ENCODE measurements around the gene EN2.

The EN2 gene

GRCh38 chr7:155497149-155497901, 39.4 kb downstream of the EN2 start:
- no peak for TF ChIP-seq CTCF (IDR thresholded peaks at IDR 0.05; ENCODE audit: extremely low read depth, missing control alignments)
- no peak for DNase-seq (ENCODE audit: low spot score)

- TF ChIP-seq CTCF (IDR thresholded peaks at IDR 0.05; ENCODE audit: extremely low read depth, missing control alignments): no peak
Observed at GRCh38 chr7:155505422-155505793, 47.5 kb downstream of the EN2 start.

GRCh38 chr7:155506854-155507337, 49.0 kb downstream of the EN2 start:
- DNase-seq (ENCODE audit: low spot score): no peak
- no peak for TF ChIP-seq CTCF (IDR thresholded peaks at IDR 0.05; ENCODE audit: extremely low read depth, missing control alignments)

More at GRCh38 chr7:155505422-155505793, 47.5 kb downstream of the EN2 start:
- no peak for DNase-seq (ENCODE audit: low spot score)

GRCh38 chr7:155507576-155507975, 49.6 kb downstream of the EN2 start:
- no peak for DNase-seq (ENCODE audit: low spot score)
- TF ChIP-seq CTCF (IDR thresholded peaks at IDR 0.05; ENCODE audit: extremely low read depth, missing control alignments): no peak

GRCh38 chr7:155508376-155509358, 50.7 kb downstream of the EN2 start:
- TF ChIP-seq CTCF (IDR thresholded peaks at IDR 0.05; ENCODE audit: extremely low read depth, missing control alignments): no peak
- DNase-seq (ENCODE audit: low spot score): no peak

- no peak for TF ChIP-seq CTCF (IDR thresholded peaks at IDR 0.05; ENCODE audit: extremely low read depth, missing control alignments)
- no peak for DNase-seq (ENCODE audit: low spot score)
Observed at GRCh38 chr7:155509359-155509724, 51.4 kb downstream of the EN2 start.

Data from GM20000 (cell line).